Sigmoid colon (tissue), 4 donors: ENCODE measurements around the gene NEDD1.

ENCODE experiments used
- EP300 ChIP-seq, 4 donors: sonication (generic); formaldehyde crosslinking; IDR thresholded peaks; one replicate each; pipeline ENCODE4 v1.6.1; 2017; ENCODE audit warnings: antibody characterized with exemption in 4 of 4
- POLR2A ChIP-seq, 2 donors: fragments of 450-650 bp; IDR thresholded peaks; one replicate each; pipeline ENCODE4 v1.6.1; 2016; ENCODE audit warnings: antibody characterized with exemption in 2 of 2, mild to moderate bottlenecking in 2 of 2, moderate library complexity in 2 of 2
- POLR2AphosphoS5 ChIP-seq, 4 donors: sonication (generic); formaldehyde crosslinking; IDR thresholded peaks; one replicate each; pipeline ENCODE4 v1.6.1; 2017; ENCODE audit warnings: antibody characterized with exemption in 4 of 4
- TF ChIP-seq, protein P1 (sequence below), 4 experiments: fragments of 450-650 bp in 3 of 4; fragments of 200-600 bp in 1 of 4; IDR thresholded peaks; one replicate each; pipeline ENCODE4 v1.5.1; 2016 to 2019; ENCODE audit warnings: antibody characterized with exemption in 4 of 4, mild to moderate bottlenecking in 3 of 4, moderate library complexity in 2 of 4

DNA sequence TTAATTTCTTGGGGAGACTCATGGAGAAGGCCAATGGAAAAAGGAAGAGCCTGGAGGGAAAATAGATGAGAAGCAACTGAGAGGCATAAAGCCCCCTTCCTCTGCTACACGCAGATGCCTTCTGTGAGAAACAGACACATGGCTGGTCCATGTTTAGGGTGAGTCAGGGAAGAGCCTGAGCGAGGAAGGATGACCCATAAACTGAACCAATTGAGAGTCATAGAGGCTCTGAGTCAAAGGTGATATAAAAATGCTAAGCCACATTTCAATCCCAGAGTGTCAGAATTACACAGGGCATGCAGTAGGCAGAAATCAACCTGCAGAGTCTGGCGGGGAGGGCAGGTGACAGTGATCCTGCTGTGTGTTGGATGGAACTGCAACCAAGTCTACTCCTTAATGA lies 30.1 kb upstream of the NEDD1 start:
- TF ChIP-seq, protein P1, sequence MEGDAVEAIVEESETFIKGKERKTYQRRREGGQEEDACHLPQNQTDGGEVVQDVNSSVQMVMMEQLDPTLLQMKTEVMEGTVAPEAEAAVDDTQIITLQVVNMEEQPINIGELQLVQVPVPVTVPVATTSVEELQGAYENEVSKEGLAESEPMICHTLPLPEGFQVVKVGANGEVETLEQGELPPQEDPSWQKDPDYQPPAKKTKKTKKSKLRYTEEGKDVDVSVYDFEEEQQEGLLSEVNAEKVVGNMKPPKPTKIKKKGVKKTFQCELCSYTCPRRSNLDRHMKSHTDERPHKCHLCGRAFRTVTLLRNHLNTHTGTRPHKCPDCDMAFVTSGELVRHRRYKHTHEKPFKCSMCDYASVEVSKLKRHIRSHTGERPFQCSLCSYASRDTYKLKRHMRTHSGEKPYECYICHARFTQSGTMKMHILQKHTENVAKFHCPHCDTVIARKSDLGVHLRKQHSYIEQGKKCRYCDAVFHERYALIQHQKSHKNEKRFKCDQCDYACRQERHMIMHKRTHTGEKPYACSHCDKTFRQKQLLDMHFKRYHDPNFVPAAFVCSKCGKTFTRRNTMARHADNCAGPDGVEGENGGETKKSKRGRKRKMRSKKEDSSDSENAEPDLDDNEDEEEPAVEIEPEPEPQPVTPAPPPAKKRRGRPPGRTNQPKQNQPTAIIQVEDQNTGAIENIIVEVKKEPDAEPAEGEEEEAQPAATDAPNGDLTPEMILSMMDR (IDR thresholded peaks at IDR 0.05): no peak
- TF ChIP-seq POLR2AphosphoS5 (IDR thresholded peaks at IDR 0.05): no peak
- TF ChIP-seq POLR2A (IDR thresholded peaks at IDR 0.05): no peak
- no peak for TF ChIP-seq EP300 (IDR thresholded peaks at IDR 0.05)
